Muscle of arm (tissue), 14 donors: ENCODE measurements around the gene ARID1A. TPM values are rescaled to one million over a fixed set of nuclear protein-coding genes. Genes with fewer than 3 reads are reported as not detected.
"Not testable (repeated sequence)": the region's sequence is repeated elsewhere in the genome, so short reads cannot be mapped to it uniquely, and the experiment has no call there.

Experiments used
- DNase-seq: peaks from one replicate; pipeline ENCODE4 v3.0.0-alpha.2; 2013
- long read RNA-seq, 11 donors: transcript quantifications; one replicate each; lab custom pipeline, GENCODE V29; 2026
- polyA plus RNA-seq, 12 donors: library from polyadenylated mRNA; unstranded; fragments of 120-200 nt; gene quantifications; one replicate each; pipeline ENCODE4 v1.2.1, GENCODE V29; 2013; ENCODE audit not compliant: insufficient read length in 12 of 12

Gene ARID1A
- polyA plus RNA-seq: 100 to 1,000 TPM in 1 of 12 donors, 10 to 100 TPM in 10, not detected in 1; 38.3 to 154 (median 45.2) TPM
- long read RNA-seq, donor 1, transcript ARID1A-217 (1 exons, 3,046 nt): major isoform, 51 of 97 reads
- long read RNA-seq, donor 1, partial matches to known transcripts: 43 of 97 reads
- long read RNA-seq, donor 1, other reads (novel, unspliced or antisense): 0 of 97 reads
- long read RNA-seq, donor 2, transcript ARID1A-217 (1 exons, 3,046 nt): major isoform, 27 of 59 reads
- long read RNA-seq, donor 2, partial matches to known transcripts: 32 of 59 reads
- long read RNA-seq, donor 2, other reads (novel, unspliced or antisense): 0 of 59 reads
- long read RNA-seq, donor 3, transcript ARID1A-217 (1 exons, 3,046 nt): major isoform, 18 of 26 reads
- long read RNA-seq, donor 3, partial matches to known transcripts: 6 of 26 reads
- long read RNA-seq, donor 3, other reads (novel, unspliced or antisense): 0 of 26 reads
- long read RNA-seq, donor 4, transcript ARID1A-217 (1 exons, 3,046 nt): major isoform, 12 of 12 reads
- long read RNA-seq, donor 4, partial matches to known transcripts: 0 of 12 reads
- long read RNA-seq, donor 4, other reads (novel, unspliced or antisense): 0 of 12 reads
- long read RNA-seq, donor 5, transcript ARID1A-217 (1 exons, 3,046 nt): major isoform, 23 of 35 reads
- long read RNA-seq, donor 5, partial matches to known transcripts: 11 of 35 reads
- long read RNA-seq, donor 5, other reads (novel, unspliced or antisense): 0 of 35 reads
- long read RNA-seq, donor 6, transcript ARID1A-217 (1 exons, 3,046 nt): major isoform, 6 of 13 reads
- long read RNA-seq, donor 6, partial matches to known transcripts: 7 of 13 reads
- long read RNA-seq, donor 6, other reads (novel, unspliced or antisense): 0 of 13 reads
- long read RNA-seq, donor 7, transcript ARID1A-217 (1 exons, 3,046 nt): major isoform, 9 of 16 reads
- long read RNA-seq, donor 7, partial matches to known transcripts: 7 of 16 reads
- long read RNA-seq, donor 7, other reads (novel, unspliced or antisense): 0 of 16 reads
- long read RNA-seq, donor 8, transcript ARID1A-217 (1 exons, 3,046 nt): major isoform, 26 of 41 reads
- long read RNA-seq, donor 8, partial matches to known transcripts: 13 of 41 reads
- long read RNA-seq, donor 8, other reads (novel, unspliced or antisense): 0 of 41 reads
- long read RNA-seq, donor 9, transcript ARID1A-217 (1 exons, 3,046 nt): major isoform, 9 of 9 reads
- long read RNA-seq, donor 9, partial matches to known transcripts: 0 of 9 reads
- long read RNA-seq, donor 9, other reads (novel, unspliced or antisense): 0 of 9 reads
- long read RNA-seq, donor 10, transcript ARID1A-217 (1 exons, 3,046 nt): major isoform, 11 of 22 reads
- long read RNA-seq, donor 10, partial matches to known transcripts: 11 of 22 reads
- long read RNA-seq, donor 10, other reads (novel, unspliced or antisense): 0 of 22 reads
- long read RNA-seq, donor 11, transcript ARID1A-217 (1 exons, 3,046 nt): major isoform, 17 of 35 reads
- long read RNA-seq, donor 11, partial matches to known transcripts: 18 of 35 reads
- long read RNA-seq, donor 11, other reads (novel, unspliced or antisense): 0 of 35 reads

GRCh38 chr1:26695356-26696118, at the start of gene ARID1A:
TSS of gene ARID1A (plus strand) at chr1:26696015. CDS start at chr1:26696404, 389 bp downstream.
- peak; percentile 98 for DNase-seq

- no peak for DNase-seq
Observed at GRCh38 chr1:26664802-26665201, 31.0 kb upstream of the ARID1A start.

GRCh38 chr1:26666855-26667254, 29.0 kb upstream of the ARID1A start:
- DNase-seq: no peak

- DNase-seq: not testable (repeated sequence)
Observed at GRCh38 chr1:26668106-26668786, 27.6 kb upstream of the ARID1A start.

GRCh38 chr1:26677306-26678115, 18.3 kb upstream of the ARID1A start:
- DNase-seq: no peak

GRCh38 chr1:26684763-26685508, 10.9 kb upstream of the ARID1A start:
- DNase-seq: no peak

- DNase-seq: no peak
Observed at GRCh38 chr1:26686795-26687194, 9.0 kb upstream of the ARID1A start.

GRCh38 chr1:26689504-26689903, 6.3 kb upstream of the ARID1A start:
- no peak for DNase-seq

GRCh38 chr1:26690157-26690556, 5.7 kb upstream of the ARID1A start:
- no peak for DNase-seq

GRCh38 chr1:26690576-26691031, 5.2 kb upstream of the ARID1A start:
- no peak for DNase-seq

GRCh38 chr1:26692211-26692792, 3.5 kb upstream of the ARID1A start:
- peak; percentile 92 for DNase-seq

GRCh38 chr1:26692793-26693490, 2.9 kb upstream of the ARID1A start:
- DNase-seq: peak; percentile 97

- DNase-seq: no peak
Observed at GRCh38 chr1:26693599-26694572, 1.9 kb upstream of the ARID1A start.

GRCh38 chr1:26694638-26695355, 1.0 kb upstream of the ARID1A start:
- DNase-seq: no peak

GRCh38 chr1:26696119-26696653, 371 bp downstream of the ARID1A start:
- no peak for DNase-seq
